ENCODE results near the gene TSLP. TPM values are rescaled to one million over a fixed set of nuclear protein-coding genes. Genes with fewer than 3 reads are reported as not detected.

The TSLP gene
- total RNA-seq, 2 experiments from 2014 or later = 0.19 to 0.35 TPM

DNA sequence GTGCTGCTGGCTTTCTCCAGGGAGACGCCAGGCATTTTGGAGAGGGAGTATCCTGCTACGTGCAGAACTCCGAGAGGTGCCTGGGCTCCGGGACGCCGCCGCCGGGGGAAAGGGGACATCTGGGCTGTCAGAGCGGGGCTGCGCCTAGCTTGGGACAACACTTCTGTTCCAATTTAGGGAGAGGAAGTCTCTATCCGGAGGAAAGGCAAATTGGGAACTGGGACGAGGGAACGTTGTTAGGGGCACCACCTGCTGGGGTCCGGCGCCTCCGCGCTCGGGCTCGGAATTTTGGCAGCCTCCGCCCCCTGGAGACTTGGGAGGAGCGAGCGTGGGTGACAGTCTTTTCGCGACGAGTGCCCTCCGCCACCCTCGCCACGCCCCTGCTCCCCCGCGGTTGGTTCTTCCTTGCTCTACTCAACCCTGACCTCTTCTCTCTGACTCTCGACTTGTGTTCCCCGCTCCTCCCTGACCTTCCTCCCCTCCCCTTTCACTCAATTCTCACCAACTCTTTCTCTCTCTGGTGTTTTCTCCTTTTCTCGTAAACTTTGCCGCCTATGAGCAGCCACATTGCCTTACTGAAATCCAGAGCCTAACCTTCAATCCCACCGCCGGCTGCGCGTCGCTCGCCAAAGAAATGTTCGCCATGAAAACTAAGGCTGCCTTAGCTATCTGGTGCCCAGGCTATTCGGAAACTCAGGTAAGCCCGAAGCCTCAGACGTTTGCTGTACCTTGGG is 1.6 kb downstream of the TSLP start:
- H3K27ac Mint-ChIP-seq = no peak overlapping the region
- H3K36me3 Mint-ChIP-seq (ENCODE audit: low read depth) = no peaks in the 10 kb centered on the region
- ChIA-PET CTCF (no interaction called here), POLR2A (interaction anchor here (0.7 kb wide), 1 partner anchor 160 kb away, joined by 3 read pairs; no protein-coding TSS in a partner anchor)
- peaks cover 29% of the 10 kb centered on the region for H3K4me1 Mint-ChIP-seq
- peak; percentile 73 for DNase-seq
- H3K27me3 Mint-ChIP-seq = peaks cover 64% of the 10 kb centered on the region
- H3K9me3 Mint-ChIP-seq = no peaks in the 10 kb centered on the region
- H3K4me3 Mint-ChIP-seq = peak overlapping the region; percentile 83

DNA sequence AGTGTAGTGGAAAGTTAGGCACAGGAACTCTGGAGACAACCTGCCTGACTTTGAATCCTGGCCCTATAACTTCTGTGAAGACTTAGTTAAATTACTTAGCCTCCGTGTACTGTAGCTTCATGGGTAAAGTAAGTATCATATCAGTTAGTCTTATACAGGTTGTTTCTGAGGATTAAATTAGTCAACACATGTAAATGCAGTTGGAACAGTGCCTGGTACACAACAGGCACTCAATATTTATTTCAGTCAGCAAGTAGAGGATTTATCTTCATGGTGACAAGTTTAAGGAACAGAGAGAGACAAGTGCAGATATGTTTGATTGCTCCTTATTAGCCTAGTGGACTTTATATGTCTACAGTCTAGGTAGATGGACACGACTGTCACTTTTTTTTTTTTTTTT is 2.7 kb downstream of the TSLP start:
- no peak overlapping the region for H3K27ac Mint-ChIP-seq

DNA sequence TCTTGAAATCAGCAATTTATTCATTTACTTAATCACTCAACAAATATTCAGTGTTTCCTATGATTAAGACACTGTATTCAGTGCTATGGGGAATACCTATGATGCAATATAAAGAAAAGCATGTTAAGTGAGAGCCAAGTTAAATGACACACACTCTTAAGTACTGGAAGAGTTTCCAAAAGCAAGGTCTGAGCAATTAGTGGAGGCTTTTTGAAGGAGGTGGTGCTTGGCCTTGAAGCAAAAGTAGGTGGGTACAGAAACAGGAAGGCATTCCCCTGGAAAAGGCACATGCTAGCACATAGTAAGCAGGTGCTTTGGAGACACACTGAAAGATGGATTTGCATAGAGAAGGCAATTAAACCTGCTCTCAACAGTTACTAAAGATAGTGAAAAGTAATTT is 4.0 kb downstream of the TSLP start:
- ChIA-PET CTCF (no interaction called here), POLR2A (no interaction called here)
- H3K4me3 Mint-ChIP-seq = no peak overlapping the region
- peaks cover 53% of the 10 kb centered on the region for H3K27me3 Mint-ChIP-seq
- DNase-seq = no peak
- H3K9me3 Mint-ChIP-seq = no peaks in the 10 kb centered on the region
- H3K4me1 Mint-ChIP-seq = peaks cover 25% of the 10 kb centered on the region
- no peak overlapping the region for H3K27ac Mint-ChIP-seq
- H3K36me3 Mint-ChIP-seq (ENCODE audit: low read depth) = no peaks in the 10 kb centered on the region

More for the DNA sequence above, 2.7 kb downstream of the TSLP start:
- ChIA-PET POLR2A (no interaction called here), CTCF (interaction anchor here (1.0 kb wide), 1 partner anchor 9 kb away, joined by 4 read pairs; no protein-coding TSS in a partner anchor)
- peak overlapping the region; percentile 83 for H3K4me3 Mint-ChIP-seq
- peaks cover 57% of the 10 kb centered on the region for H3K27me3 Mint-ChIP-seq
- no peaks in the 10 kb centered on the region for H3K36me3 Mint-ChIP-seq (ENCODE audit: low read depth)
- H3K9me3 Mint-ChIP-seq = no peaks in the 10 kb centered on the region
- H3K4me1 Mint-ChIP-seq = peaks cover 29% of the 10 kb centered on the region
- no peak for DNase-seq

DNA sequence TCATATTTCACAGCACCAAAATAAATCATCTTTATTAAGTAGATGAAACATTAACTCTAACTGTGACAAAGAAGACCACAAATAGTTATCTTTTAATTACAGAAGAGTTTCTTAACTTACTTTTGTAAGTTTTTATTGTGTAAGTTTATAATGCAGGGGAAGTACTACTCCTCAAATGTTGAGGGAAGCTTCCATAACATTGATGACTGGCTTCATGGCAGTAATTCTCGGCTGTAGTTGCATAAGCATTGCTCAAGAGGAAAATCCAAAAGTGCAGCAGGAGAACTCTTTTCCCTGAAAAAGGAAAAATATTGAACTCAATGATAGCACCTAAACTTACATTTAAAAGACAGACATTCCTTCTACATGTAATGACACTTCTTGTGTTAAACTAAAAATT is 4.6 kb downstream of the TSLP start:
- peaks cover 20% of the 10 kb centered on the region for H3K4me1 Mint-ChIP-seq
- ChIA-PET POLR2A (no interaction called here), CTCF (no interaction called here)
- H3K27me3 Mint-ChIP-seq = peaks cover 50% of the 10 kb centered on the region
- no peaks in the 10 kb centered on the region for H3K9me3 Mint-ChIP-seq
- no peak for DNase-seq
- no peak overlapping the region for H3K4me3 Mint-ChIP-seq
- H3K27ac Mint-ChIP-seq = no peak overlapping the region
- H3K36me3 Mint-ChIP-seq (ENCODE audit: low read depth) = no peaks in the 10 kb centered on the region

DNA sequence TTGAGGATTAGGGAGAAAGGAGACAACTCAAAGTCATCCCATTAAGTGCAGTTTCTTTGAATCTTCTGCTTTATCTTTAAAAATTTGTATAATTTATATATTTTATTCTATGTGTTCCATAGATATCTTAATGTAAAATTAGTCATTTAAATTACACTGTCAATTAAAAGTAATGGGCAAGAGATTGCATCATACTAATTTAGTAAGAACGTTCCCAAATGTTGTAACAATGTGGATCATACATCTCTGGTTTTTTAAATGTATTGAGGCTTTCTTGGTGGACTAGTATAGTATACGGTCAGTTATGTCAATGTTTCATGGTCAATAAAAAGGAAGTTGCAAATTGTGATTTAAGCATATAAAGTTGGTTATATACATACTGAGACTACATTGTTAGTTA is 6.2 kb downstream of the TSLP start:
- Mint-ChIP-seq H3K27ac (no peak overlapping the region), H3K36me3 (ENCODE audit: low read depth) (no peaks in the 10 kb centered on the region), H3K27me3 (peaks cover 45% of the 10 kb centered on the region), H3K4me3 (no peak overlapping the region), H3K9me3 (no peaks in the 10 kb centered on the region), H3K4me1 (peaks cover 17% of the 10 kb centered on the region)
- CTCF ChIA-PET = no interaction called here
- no peak for DNase-seq
- POLR2A ChIA-PET = no interaction called here

DNA sequence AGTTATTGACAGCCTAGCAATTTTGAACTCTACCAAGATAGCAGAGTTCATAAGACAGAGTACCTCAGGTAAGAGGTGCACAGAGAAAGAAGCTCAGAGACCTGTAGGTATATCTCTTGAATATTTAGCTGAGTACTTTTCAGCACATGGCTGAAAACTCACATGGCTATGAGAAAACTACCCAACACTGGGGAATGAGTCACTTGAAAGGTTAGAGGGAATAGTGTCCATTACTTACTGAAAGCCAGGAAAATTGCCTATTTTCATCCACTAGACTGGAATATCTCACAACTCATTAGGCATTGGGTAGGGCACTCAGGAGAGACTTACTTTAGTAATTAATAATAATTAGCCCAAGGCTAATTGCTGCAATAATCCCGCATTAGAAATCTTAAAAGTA is 8.3 kb downstream of the TSLP start:
- Mint-ChIP-seq H3K27ac (no peak overlapping the region), H3K4me1 (no peaks in the 10 kb centered on the region), H3K4me3 (no peak overlapping the region), H3K36me3 (ENCODE audit: low read depth) (no peaks in the 10 kb centered on the region), H3K9me3 (no peaks in the 10 kb centered on the region), H3K27me3 (peaks cover 48% of the 10 kb centered on the region)
- CTCF ChIA-PET = no interaction called here
- no peak for DNase-seq
- POLR2A ChIA-PET = interaction anchor here (0.7 kb wide), 1 partner anchor 231 kb away, joined by 3 read pairs; no protein-coding TSS in a partner anchor

DNA sequence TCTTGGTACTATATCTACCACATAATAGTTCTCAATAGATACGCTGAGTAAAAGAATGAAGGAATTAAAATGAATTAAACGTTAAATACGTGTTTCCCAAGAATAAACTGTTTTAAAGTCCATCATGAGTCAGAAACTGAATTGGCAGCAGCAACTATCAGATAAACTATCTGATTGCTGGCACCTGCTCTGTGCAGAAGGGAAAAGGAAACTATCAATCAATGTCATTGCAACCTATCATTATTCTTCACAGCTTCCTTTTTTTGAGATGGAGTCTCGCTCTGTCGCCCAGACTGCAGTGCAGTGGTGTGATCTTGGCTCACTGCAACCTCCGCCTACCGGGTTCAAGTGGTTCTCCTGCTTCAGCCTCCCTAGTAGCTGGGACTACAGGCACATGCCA is 11.8 kb downstream of the TSLP start:
- peaks cover 39% of the 10 kb centered on the region for H3K27me3 Mint-ChIP-seq
- POLR2A ChIA-PET = no interaction called here
- no peak overlapping the region for H3K27ac Mint-ChIP-seq
- H3K36me3 Mint-ChIP-seq (ENCODE audit: low read depth) = no peaks in the 10 kb centered on the region
- CTCF ChIA-PET = interaction anchor here (1.6 kb wide), 1 partner anchor 9 kb away, joined by 4 read pairs; no protein-coding TSS in a partner anchor
- no peaks in the 10 kb centered on the region for H3K9me3 Mint-ChIP-seq
- no peak overlapping the region for H3K4me3 Mint-ChIP-seq
- H3K4me1 Mint-ChIP-seq = no peaks in the 10 kb centered on the region
- DNase-seq = no peak

DNA sequence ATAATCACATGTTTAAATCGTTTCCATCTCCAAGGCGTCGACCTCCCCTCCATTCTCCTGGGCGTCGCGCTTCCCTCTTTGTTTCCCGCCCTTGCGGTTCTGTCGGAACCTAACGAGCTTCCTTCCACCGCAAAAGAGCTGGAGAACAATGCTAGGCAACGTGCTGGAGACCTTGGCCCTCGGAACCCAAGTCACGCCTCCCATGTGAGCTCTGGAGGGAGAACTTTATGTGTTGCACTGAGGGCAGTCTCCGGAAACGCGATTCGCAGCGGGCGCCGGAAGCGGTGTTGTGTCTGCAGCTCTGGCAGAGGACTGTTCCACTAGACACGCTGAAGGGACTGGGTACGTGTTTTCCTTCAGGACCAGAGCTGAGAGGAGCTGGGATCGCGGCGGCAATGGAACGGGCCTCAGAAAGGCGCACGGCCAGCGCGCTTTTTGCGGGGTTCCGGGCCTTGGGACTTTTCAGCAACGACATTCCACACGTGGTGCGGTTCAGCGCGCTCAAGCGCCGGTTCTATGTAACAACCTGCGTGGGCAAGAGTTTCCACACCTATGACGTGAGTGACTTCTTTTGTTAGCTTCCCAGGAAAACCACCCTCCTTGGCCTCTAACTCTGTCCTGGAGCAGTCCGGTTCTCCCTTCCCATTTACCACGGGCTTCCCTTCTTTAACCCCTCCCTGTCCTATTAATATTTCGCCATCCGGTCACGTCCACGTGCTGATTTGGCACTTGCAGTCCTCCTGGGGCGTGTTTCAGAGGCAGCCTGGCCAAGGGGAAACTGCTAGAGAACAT is 20.7 kb downstream of the TSLP start, which contains the start of gene WDR36:
TSS of gene WDR36 (plus strand) at position 287 of the 792 bp plus-strand sequence. CDS start at position 396, 109 bp downstream.
- Mint-ChIP-seq H3K27me3 (no peaks in the 10 kb centered on the region), H3K9me3 (peaks cover 2% of the 10 kb centered on the region), H3K4me1 (peaks cover 32% of the 10 kb centered on the region), H3K4me3 (peak within 1 kb of the TSS; percentile 87), H3K27ac (peak within 1 kb of the TSS; percentile 91), H3K36me3 (ENCODE audit: low read depth) (peaks cover 8% of the 10 kb centered on the region)
- ChIA-PET POLR2A (no interaction called here), CTCF (interaction anchor here (0.8 to 2.3 kb wide), 4 partner anchors 10 to 132 kb away, joined by 3 to 7 read pairs (median 3); partner anchors contain the start of gene CAMK4)
- DNase-seq = peak; percentile 90

DNA sequence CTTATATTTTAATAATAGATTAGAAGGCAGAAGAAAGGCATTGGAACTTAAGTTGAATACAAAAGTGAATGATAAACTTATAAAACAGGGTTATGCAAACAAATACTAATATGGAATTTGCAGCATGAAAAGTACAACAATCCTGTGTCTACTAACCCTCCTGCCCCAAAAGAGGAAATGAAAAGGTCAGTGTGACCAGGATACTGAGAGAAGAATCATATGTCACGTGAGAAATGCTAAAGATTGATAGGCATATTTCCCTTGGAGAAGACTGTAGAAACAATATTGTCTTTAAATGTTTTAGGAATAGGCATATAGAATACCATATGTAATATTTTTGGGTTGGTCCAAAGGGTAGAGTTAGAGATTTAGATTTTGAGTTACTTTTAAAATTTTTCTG is 24.5 kb downstream of the TSLP start:
- Mint-ChIP-seq H3K27ac (no peak overlapping the region), H3K9me3 (peaks cover 2% of the 10 kb centered on the region), H3K36me3 (ENCODE audit: low read depth) (peaks cover 15% of the 10 kb centered on the region), H3K27me3 (no peaks in the 10 kb centered on the region), H3K4me3 (no peak overlapping the region), H3K4me1 (peaks cover 39% of the 10 kb centered on the region)
- POLR2A ChIA-PET = no interaction called here
- CTCF ChIA-PET = no interaction called here
- no peak for DNase-seq

DNA sequence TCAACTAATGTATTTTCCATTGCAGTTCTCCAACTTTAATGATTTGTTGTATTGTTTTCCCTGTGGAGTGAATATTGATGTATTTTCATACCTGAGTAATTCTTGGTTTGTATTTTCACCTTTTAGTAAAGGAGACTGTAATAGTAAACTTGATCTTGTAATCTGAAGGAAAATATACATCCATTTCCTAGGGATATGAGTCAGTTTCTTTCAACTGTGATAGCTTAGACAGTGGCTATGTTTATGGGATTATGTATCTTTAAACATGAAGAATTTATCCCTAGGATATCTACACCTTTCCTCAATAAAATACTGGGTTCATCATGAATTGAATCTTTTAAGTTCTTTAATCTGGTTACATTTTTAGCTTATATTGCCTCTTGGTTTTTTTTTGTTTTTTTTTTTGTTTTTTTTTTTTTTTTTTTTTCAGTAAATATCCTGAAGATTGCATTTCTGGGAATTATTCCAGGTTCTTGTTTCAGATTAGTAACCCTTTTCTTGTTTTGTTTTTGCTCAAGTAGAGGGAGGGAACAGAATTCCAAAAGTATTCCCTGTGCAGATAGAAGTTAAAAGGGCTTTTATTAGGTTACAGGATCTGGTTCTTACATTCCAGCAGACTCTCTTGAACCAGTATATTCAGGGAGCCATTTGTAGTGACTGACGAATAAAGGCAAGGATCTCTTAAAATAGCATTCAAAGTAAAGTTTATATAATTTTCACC is 27.7 kb downstream of the TSLP start:
- Mint-ChIP-seq H3K4me1 (peaks cover 22% of the 10 kb centered on the region), H3K27me3 (no peaks in the 10 kb centered on the region), H3K36me3 (ENCODE audit: low read depth) (peaks cover 30% of the 10 kb centered on the region), H3K27ac (no peak overlapping the region), H3K4me3 (no peak overlapping the region), H3K9me3 (no peaks in the 10 kb centered on the region)
- DNase-seq = no peak
- ChIA-PET POLR2A (no interaction called here), CTCF (interaction anchor here (0.7 kb wide), 1 partner anchor 592 kb away, joined by 3 read pairs; no protein-coding TSS in a partner anchor)

DNA sequence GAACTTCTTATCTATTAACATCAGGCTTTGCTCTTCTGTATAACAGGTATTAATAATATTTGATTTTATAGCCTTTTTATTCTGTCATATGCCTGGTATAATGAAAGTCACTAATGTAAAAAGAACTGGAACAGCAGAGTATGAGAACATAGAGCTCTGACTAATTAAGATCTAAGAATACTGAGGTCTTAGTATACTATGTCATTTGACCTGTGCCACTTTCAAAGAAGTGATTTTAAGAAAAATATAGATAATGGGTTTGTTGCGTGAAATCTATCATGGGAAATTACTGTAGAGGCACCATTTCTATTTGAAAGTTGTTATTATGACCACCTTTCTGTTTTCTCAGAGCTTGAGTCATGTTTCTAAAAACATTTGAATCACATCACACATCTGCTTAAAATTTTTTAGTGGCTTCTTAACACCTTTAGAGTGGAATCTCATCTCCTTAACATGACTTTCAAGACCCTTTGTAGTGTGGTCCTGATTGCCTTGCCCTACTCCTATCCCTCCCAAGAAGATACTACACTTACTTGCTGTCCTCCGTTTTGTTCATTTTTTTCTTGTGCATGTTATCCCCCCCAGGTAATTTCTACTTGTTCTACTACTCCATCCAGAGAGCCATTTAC is 34.9 kb downstream of the TSLP start:
- H3K9me3 Mint-ChIP-seq = no peaks in the 10 kb centered on the region
- ChIA-PET POLR2A (no interaction called here), CTCF (interaction anchor here (1.0 to 1.4 kb wide), 3 partner anchors 9 to 39 kb away, joined by 3 to 4 read pairs (median 3); no protein-coding TSS in a partner anchor)
- H3K27me3 Mint-ChIP-seq = no peaks in the 10 kb centered on the region
- peaks cover 53% of the 10 kb centered on the region for H3K36me3 Mint-ChIP-seq (ENCODE audit: low read depth)
- H3K4me1 Mint-ChIP-seq = no peaks in the 10 kb centered on the region
- no peak overlapping the region for H3K4me3 Mint-ChIP-seq
- no peak for DNase-seq
- H3K27ac Mint-ChIP-seq = no peak overlapping the region

DNA sequence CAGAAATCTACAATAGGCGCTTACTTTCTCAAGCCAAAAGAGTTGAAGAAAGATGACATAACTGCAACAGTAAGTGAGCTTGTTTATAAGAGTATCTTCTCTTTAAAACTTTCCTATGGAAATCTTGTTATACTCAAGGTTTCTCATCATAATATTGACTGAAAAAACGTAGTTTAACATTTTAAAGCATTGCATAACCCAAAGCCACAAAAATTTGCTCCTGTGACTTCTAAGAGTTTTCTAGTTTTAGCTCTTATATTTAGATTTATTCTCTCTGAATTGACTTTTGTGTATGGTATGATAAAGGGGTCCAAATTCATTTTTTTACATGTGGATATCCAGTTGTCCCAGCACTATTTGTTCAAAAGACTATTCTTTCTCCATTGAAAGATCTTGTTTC is 35.9 kb downstream of the TSLP start:
- Mint-ChIP-seq H3K27me3 (no peaks in the 10 kb centered on the region), H3K9me3 (no peaks in the 10 kb centered on the region), H3K4me1 (no peaks in the 10 kb centered on the region), H3K36me3 (ENCODE audit: low read depth) (peaks cover 49% of the 10 kb centered on the region), H3K27ac (no peak overlapping the region), H3K4me3 (no peak overlapping the region)
- DNase-seq = no peak
- POLR2A ChIA-PET = no interaction called here
- CTCF ChIA-PET = interaction anchor here (1.0 to 1.4 kb wide), 2 partner anchors 8 to 13 kb away, joined by 3 to 4 read pairs; no protein-coding TSS in a partner anchor
